ENCODE results near the gene CERS4.
"Not testable (repeated sequence)": the region's sequence is repeated elsewhere in the genome, so short reads cannot be mapped to it uniquely, and the experiment has no call there.

CERS4 gene

GRCh38 chr19:8240274-8241229 lies 31.4 kb downstream of the CERS4 start:
- no peak overlapping the region for H3K4me3 ChIP-seq (ENCODE audit: low read depth, low read length)
- TF ChIP-seq, protein P1, sequence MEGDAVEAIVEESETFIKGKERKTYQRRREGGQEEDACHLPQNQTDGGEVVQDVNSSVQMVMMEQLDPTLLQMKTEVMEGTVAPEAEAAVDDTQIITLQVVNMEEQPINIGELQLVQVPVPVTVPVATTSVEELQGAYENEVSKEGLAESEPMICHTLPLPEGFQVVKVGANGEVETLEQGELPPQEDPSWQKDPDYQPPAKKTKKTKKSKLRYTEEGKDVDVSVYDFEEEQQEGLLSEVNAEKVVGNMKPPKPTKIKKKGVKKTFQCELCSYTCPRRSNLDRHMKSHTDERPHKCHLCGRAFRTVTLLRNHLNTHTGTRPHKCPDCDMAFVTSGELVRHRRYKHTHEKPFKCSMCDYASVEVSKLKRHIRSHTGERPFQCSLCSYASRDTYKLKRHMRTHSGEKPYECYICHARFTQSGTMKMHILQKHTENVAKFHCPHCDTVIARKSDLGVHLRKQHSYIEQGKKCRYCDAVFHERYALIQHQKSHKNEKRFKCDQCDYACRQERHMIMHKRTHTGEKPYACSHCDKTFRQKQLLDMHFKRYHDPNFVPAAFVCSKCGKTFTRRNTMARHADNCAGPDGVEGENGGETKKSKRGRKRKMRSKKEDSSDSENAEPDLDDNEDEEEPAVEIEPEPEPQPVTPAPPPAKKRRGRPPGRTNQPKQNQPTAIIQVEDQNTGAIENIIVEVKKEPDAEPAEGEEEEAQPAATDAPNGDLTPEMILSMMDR (IDR thresholded peaks at IDR 0.05; ENCODE audit: low read depth, low read length): no peak

DNA sequence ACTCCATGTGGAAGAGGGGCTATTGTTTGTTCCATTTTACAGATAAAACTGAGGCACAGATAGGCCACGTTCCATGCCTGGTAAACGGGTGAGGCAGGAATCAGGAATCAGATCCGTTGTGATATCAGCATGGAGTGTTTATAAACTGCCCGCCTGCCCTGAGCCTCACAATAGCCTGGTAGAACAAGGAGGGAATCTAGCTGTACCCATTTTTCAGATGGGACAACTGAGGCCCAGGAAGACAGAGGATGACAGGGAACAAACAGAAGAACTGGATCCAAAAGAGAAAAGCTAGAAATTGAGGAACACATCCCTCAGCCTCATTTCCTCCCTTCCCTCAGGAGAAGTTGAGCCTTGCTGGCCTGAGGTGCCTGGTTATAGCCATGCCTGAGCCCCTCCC lies 32.5 kb downstream of the CERS4 start:
- H3K4me3 ChIP-seq (ENCODE audit: low read depth, low read length): no peak overlapping the region
- TF ChIP-seq, protein P1 (IDR thresholded peaks at IDR 0.05; ENCODE audit: low read depth, low read length): no peak

- TF ChIP-seq, protein P1 (IDR thresholded peaks at IDR 0.05; ENCODE audit: low read depth, low read length): no peak
- no peak overlapping the region for H3K4me3 ChIP-seq (ENCODE audit: low read depth, low read length)
Measured at GRCh38 chr19:8242211-8242821, 33.1 kb downstream of the CERS4 start.

DNA sequence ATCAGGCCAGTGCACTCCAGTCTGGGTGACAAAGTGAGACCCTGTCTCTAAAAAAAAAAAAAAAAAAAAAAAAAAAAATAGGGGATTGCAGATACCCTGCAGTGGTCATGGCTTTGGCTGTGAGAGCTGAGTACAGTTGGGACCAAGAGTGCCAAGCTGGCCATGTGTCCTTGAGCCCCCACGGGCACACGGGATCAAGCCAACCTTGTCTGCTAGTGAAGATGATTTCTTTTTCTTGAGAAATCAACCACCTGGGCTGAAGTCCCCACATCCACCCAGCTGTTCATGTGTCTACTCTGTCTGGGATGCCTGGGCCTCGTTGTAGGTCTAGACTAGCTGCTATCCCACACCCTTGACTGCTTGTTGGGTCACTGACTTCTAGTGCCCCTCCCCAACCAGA lies 34.0 kb downstream of the CERS4 start:
- H3K4me3 ChIP-seq (ENCODE audit: low read depth, low read length): no peak overlapping the region
- TF ChIP-seq, protein P1 (IDR thresholded peaks at IDR 0.05; ENCODE audit: low read depth, low read length): no peak

GRCh38 chr19:8244442-8244841 lies 35.3 kb downstream of the CERS4 start:
- TF ChIP-seq, protein P1 (IDR thresholded peaks at IDR 0.05; ENCODE audit: low read depth, low read length): no peak
- no peak overlapping the region for H3K4me3 ChIP-seq (ENCODE audit: low read depth, low read length)

- no peak overlapping the region for H3K4me3 ChIP-seq (ENCODE audit: low read depth, low read length)
- TF ChIP-seq, protein P1 (IDR thresholded peaks at IDR 0.05; ENCODE audit: low read depth, low read length): no peak
Measured at GRCh38 chr19:8245869-8246835, 37.0 kb downstream of the CERS4 start.

GRCh38 chr19:8247129-8247890 lies 38.1 kb downstream of the CERS4 start:
- H3K4me3 ChIP-seq (ENCODE audit: low read depth, low read length): not testable (repeated sequence)
